CD4-positive, alpha-beta T cell (primary cell): ENCODE results near the gene KIF21B. TPM values are rescaled to one million over a fixed set of nuclear protein-coding genes. Genes with fewer than 3 reads are reported as not detected.

Source experiments
- ATAC-seq: fragments of 200-7000 bp; cut with Tn5 transposase; one replicate; pipeline ENCODE4 v1.10.0; 2022; ENCODE audit warnings: mild to moderate bottlenecking; ENCODE audit not compliant: poor library complexity
- CTCF ChIA-PET: fragments of 350-600 bp; sonication (Branson Sonifier 250); formaldehyde crosslinking; loops from one replicate; lab custom pipeline; 2021; ENCODE audit warnings: antibody characterized with exemption, inconsistent platforms; lab: Charles Lee
- POLR2A ChIA-PET: fragments of 350-600 bp; sonication (Branson Sonifier 250); formaldehyde crosslinking; loops from one replicate; lab custom pipeline; 2021; ENCODE audit warnings: antibody characterized with exemption, inconsistent platforms; lab: Charles Lee
- DNase-seq, 14 experiments: peaks; one replicate each; pipeline ENCODE4 v3.0.0-alpha.2; 2013 to 2020; ENCODE audit warnings: mixed read lengths in 2 of 14
- H3K27ac ChIP-seq, 2 donors: one replicate each; pipeline versions ENCODE4 v1.5.1 to v1.7.0; 2013; ENCODE audit warnings: low read length in 2 of 2, low read depth in 1 of 2, mild to moderate bottlenecking in 1 of 2
- H3K27me3 ChIP-seq, 2 experiments: 1 replicate in 1 of 2; 2 replicates in 1 of 2; pipeline versions ENCODE4 v1.6.1 to v1.7.0; 2013; ENCODE audit warnings: low read length in 2 of 2, control low read depth in 1 of 2, mild to moderate bottlenecking in 1 of 2, moderate library complexity in 1 of 2; ENCODE audit not compliant: insufficient read depth in 2 of 2, control insufficient read depth in 1 of 2
- H3K36me3 ChIP-seq: one replicate; pipeline ENCODE4 v1.6.1; 2013; ENCODE audit warnings: low read length, control low read depth; ENCODE audit not compliant: insufficient read depth
- H3K4me1 ChIP-seq: one replicate; pipeline ENCODE4 v1.6.1; 2013; ENCODE audit warnings: low read length, control low read depth; ENCODE audit not compliant: insufficient read depth
- H3K4me3 ChIP-seq: one replicate; pipeline ENCODE4 v1.5.1; 2013; ENCODE audit warnings: mild to moderate bottlenecking, low read length, moderate library complexity
- H3K9me3 ChIP-seq, 2 experiments: 1 replicate in 1 of 2; 2 replicates in 1 of 2; pipeline versions ENCODE4 v1.6.1 to v1.7.0; 2013; ENCODE audit warnings: low read length in 2 of 2, mild to moderate bottlenecking in 2 of 2, control low read depth in 1 of 2, moderate library complexity in 1 of 2; ENCODE audit not compliant: control insufficient read depth in 1 of 2, insufficient read depth in 1 of 2
- H3K27ac Mint-ChIP-seq: one replicate; pipeline ENCODE4 v1.8.0; 2020; ENCODE audit warnings: mixed read lengths
- H3K27me3 Mint-ChIP-seq: one replicate; pipeline ENCODE4 v1.8.0; 2021; ENCODE audit warnings: mixed read lengths
- H3K36me3 Mint-ChIP-seq: one replicate; pipeline ENCODE4 v1.8.0; 2021; ENCODE audit warnings: low read depth, mixed read lengths
- H3K4me1 Mint-ChIP-seq: one replicate; pipeline ENCODE4 v1.8.0; 2021; ENCODE audit warnings: low read depth, mixed read lengths
- H3K4me3 Mint-ChIP-seq: one replicate; pipeline ENCODE4 v1.8.0; 2020; ENCODE audit warnings: mild to moderate bottlenecking, mixed read lengths
- H3K9me3 Mint-ChIP-seq: one replicate; pipeline ENCODE4 v1.8.0; 2020; ENCODE audit warnings: mixed read lengths
- CTCF ChIP-seq: fragments of 200-600 bp; IDR thresholded peaks from one replicate; pipeline ENCODE4 v1.8.0; 2022; ENCODE audit warnings: antibody characterized with exemption, mild to moderate bottlenecking
- intact Hi-C, 2 experiments: fragments of 100-400 bp; cut with DNase I in 1 of 2; cut with micrococcal nuclease in 1 of 2; formaldehyde crosslinking; loops; one replicate each; pipeline versions ENCODE4 v1.15.1 to v1.9.0; 2023 to 2025; cut with DNase I, micrococcal nuclease
- total RNA-seq, 174 experiments: library from RNA in 2 of 174; stranded (reverse) in 2 of 174; gene quantifications; one replicate each; pipeline ENCODE4 v1.2.3 and lab custom pipeline; 2021 to 2026

KIF21B gene
- total RNA-seq, 2 experiments from 2014 or later = 64.5 to 65.4 TPM

DNA sequence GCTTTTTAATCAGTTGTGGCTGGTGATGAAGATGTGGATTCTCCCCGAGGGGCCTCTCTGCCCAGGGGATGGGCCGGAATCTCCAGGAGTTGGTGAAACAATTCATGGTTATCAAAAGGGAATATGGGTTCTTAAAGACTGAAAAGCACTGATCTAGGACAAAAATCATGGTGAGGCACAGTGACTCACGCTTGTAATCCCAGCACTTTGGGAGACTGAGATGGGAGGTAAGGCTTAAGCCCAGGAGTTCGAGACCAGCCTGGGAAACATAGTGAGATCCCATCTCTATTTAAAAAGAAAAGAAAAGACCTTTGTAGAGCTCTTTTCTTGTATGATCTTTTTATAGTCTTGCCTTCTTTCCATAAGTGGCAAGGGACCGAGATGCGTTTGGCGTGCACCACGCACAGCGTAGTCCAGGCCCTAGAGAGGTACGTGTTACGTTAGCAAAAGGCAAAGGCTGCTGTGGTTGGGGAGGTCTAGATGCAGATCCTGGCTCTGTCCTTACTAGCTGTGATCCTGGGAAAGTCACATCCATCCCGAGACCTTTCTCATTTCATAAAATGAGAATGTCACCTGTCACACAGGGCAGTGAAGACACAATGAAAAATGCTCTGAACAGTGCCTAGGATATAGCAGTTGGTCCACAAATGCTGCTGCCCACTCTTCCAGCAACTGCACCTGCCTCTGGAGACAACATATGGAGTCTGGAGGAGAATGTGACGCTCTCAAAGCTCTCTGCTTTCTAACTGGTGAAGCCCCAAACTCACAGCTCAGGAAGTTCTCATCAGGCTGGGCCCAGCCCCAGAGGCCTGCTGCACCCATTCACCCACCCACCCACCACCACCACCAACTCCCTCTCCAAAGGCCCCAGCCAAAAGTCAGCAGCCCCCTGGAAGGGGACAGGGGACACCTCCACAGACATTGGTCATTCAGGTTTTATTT is 54.8 kb downstream of the KIF21B start:
- no peaks in the 10 kb centered on the region for H3K27me3 Mint-ChIP-seq
- Histone ChIP-seq H3K27me3 (no peaks in the 10 kb centered on the region), H3K4me3 (no peak overlapping the region), H3K4me1 (peaks cover 3% of the 10 kb centered on the region), H3K27ac (no peak overlapping the region), H3K9me3 (no peaks in the 10 kb centered on the region), H3K36me3 (peaks cover 63% of the 10 kb centered on the region)
- CTCF ChIA-PET = no interaction called here
- no peak for TF ChIP-seq CTCF
- H3K36me3 Mint-ChIP-seq = peaks cover 58% of the 10 kb centered on the region
- POLR2A ChIA-PET = no interaction called here
- no peak for DNase-seq
- no peaks in the 10 kb centered on the region for H3K4me1 Mint-ChIP-seq
- peak overlapping the region; percentile 14 for H3K27ac Mint-ChIP-seq
- H3K9me3 Mint-ChIP-seq = no peaks in the 10 kb centered on the region
- intact Hi-C loops = no loop called here
- no peak for ATAC-seq
- no peak overlapping the region for H3K4me3 Mint-ChIP-seq

GRCh38 chr1:200967693-200968468 is 55.6 kb downstream of the KIF21B start:
- no peaks in the 10 kb centered on the region for H3K4me1 Mint-ChIP-seq
- H3K27ac Mint-ChIP-seq = peak overlapping the region; percentile 14
- peaks cover 50% of the 10 kb centered on the region for H3K36me3 Mint-ChIP-seq
- H3K4me3 ChIP-seq = no peak overlapping the region
- no peak overlapping the region for H3K27ac ChIP-seq
- H3K36me3 ChIP-seq = peaks cover 54% of the 10 kb centered on the region
- peaks cover 3% of the 10 kb centered on the region for H3K4me1 ChIP-seq
- no peaks in the 10 kb centered on the region for H3K9me3 ChIP-seq
- no peak for TF ChIP-seq CTCF
- H3K4me3 Mint-ChIP-seq = no peak overlapping the region
- intact Hi-C loops = no loop called here
- POLR2A ChIA-PET = no interaction called here
- no peaks in the 10 kb centered on the region for H3K27me3 ChIP-seq
- DNase-seq = no peak
- H3K9me3 Mint-ChIP-seq = no peaks in the 10 kb centered on the region
- no peaks in the 10 kb centered on the region for H3K27me3 Mint-ChIP-seq
- ATAC-seq = no peak
- CTCF ChIA-PET = no interaction called here

DNA sequence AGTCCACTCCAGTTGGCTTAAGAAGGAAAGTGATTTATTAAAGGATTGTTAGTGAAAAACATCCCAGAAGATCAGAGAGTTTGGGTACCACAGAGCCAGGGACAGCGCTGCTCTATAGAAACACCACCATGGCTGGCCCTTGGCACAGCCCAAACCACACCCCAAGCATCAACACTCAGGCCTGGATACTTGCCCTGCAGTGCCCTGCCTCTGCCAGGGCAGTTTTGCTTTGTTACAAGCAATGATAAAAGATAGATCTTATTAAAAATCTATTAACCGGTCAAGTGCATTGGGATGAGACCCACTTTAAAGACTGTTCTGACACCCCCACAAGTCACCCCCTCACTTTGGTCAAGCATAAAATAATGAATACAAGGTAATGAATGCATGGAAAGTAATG is 56.6 kb downstream of the KIF21B start:
- H3K36me3 Mint-ChIP-seq = peaks cover 42% of the 10 kb centered on the region
- no peaks in the 10 kb centered on the region for H3K4me1 Mint-ChIP-seq
- H3K27ac ChIP-seq = no peak overlapping the region
- H3K4me1 ChIP-seq = peaks cover under 1% of the 10 kb centered on the region
- no peak overlapping the region for H3K4me3 Mint-ChIP-seq
- H3K9me3 ChIP-seq = no peaks in the 10 kb centered on the region
- no peaks in the 10 kb centered on the region for H3K27me3 ChIP-seq
- TF ChIP-seq CTCF = no peak
- intact Hi-C loops = no loop called here
- no peaks in the 10 kb centered on the region for H3K27me3 Mint-ChIP-seq
- POLR2A ChIA-PET = no interaction called here
- H3K4me3 ChIP-seq = no peak overlapping the region
- peaks cover 46% of the 10 kb centered on the region for H3K36me3 ChIP-seq
- DNase-seq = peak in 1 of 14 experiments; percentile 2
- peak overlapping the region; percentile 13 for H3K27ac Mint-ChIP-seq
- no peaks in the 10 kb centered on the region for H3K9me3 Mint-ChIP-seq
- CTCF ChIA-PET = no interaction called here
- ATAC-seq = no peak
